HG03432 (cell line): Measurements from ENCODE around the gene VAV1.

Experiments
- ATAC-seq: cut with Tn5 transposase; IDR thresholded peaks from one replicate; pipeline ENCODE4 v1.9.1; 2021; ENCODE audit warnings: mild to moderate bottlenecking, moderate library complexity; ENCODE audit not compliant: unreplicated experiment

VAV1 gene

DNA sequence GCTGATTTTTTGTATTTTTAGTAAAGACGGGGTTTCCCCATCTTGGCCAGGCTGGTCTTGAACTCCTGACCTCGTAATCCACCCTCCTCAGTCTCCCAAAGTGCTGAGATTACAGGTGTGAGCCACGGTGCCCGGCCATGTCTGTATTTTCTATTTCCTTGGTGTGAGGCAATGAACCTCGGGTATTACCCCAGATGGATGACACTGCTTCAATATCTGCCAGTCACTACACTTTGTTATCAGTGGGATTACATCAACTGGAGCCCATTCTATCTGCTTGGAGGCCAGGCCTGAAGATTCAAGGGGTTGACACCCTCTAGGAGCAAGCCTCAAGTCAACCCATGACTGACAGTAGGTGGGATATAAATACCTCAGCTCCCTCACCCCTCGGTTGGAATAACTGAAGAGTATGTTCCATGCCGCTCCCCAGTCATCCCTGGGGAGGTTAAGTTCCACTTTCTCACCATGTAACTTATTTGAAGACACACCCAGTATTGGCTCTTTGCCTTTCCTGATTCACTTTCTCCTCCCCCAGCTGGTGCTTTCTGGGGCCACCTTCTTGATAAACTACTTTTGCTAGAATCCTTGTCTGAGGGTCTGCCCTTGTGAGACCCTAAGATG is 113.9 kb downstream of the VAV1 start:
- ATAC-seq: no peak

DNA sequence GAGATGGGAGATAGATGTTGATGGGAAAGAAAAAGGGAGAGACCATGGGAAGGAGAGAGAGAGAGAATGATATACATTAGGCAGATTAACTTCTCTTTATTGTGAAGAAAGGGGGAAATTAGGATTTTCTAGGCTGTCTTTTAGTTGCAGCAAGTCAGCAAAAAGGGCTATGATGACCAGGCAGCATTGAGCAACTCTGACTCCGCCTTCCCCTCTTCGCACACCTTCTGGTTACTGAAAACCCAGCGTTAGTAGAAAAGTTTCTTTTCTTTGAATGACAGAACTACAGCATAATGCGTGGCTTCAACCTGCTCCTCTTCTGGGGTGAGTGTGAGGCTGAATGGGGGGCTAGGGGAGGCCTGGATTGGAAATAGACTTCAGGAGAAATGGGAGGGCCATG is 114.8 kb downstream of the VAV1 start, which contains the start of gene ADGRE1:
TSS of gene ADGRE1 (plus strand) at position 264 of the 400 bp plus-strand sequence. CDS start at position 294, 30 bp downstream.
- ATAC-seq: no peak

DNA sequence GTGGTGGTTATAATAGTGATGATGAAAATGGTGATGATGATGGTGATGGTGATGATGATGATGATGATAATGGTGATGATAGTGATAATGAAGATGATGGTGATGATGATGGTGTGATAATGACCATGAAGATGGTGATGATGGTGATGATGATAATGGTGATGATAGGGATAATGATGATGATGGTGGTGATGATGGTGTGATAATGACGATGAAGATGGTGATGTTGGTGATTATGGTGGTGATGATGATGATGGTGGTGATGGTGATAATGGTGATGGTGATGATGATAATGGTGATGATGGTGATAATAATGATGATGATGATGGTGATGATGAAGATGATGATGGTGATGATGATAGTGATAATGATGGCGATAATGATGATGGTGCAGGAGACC is 116.5 kb downstream of the VAV1 start:
- no peak for ATAC-seq

DNA sequence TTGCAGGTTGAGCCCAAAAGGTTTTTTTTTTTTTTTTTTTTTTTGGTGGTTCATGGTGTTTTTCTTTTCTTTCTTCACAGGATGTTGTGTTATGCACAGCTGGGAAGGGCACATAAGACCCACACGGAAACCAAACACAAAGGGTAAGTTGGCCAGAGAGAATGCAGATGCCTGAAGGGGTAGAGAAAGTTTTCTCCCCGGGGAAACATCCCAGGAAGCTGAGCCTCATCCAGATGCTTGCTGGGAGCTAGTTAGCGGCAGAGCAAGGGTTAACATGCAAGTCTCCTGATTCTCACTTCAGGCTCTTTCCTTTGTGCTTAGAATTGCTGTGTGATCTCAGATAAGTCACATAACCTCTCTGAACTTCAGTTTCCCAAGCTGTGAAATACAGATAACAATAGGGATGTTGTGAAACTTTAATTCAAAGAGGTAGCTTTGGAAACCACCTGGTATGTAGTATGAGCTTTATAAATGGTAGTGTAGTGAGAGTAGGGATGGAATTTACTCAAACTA is 117.9 kb downstream of the VAV1 start:
- ATAC-seq: no peak

DNA sequence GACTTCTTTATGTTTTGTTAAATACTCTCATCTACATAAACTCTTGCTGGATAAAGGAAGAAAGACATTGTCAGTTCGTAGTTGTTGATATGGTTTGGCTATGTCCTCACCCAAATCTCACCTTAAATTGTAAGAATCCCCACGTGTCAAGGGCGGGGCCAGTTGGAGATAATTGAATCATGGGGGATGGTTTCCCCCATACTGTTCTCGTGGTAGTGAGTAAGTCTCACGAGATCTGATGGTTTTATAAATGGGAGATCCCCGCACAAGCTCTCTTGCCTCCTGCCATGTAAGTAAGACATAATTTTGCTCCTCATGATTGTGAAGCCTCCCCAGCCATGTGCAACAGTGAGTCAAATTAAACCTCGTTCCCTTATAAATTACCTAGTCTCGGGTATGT is 118.4 kb downstream of the VAV1 start:
- ATAC-seq: no peak

DNA sequence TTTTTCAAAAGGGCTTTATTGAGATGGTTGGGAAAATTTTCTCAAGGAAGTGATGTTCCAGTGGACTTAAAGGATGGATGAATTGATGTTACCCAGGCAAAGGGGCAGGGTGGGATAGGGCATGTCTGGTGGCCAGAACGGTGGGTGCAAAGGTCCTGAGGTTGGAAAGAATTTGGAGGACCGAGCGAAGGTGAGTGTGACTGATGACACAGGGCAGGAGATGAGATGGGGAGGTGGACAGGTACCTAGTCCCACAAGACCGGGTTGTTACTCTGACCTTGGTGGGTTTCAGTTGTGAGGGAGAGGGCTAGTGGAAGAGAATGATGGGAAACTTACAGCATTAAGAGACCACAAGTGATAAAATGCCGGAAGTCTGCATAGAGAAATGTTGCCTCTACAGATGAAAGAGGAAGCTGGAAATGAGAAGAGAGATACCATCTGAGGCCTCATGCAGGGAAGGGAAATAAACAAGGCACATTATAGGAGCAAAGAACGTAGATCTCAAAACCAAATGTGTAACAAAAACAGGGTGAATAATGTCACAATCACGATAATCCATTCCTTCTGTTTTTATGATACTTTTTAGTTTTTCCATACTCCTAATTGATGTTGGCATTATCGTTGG is 119.4 kb downstream of the VAV1 start:
- no peak for ATAC-seq

DNA sequence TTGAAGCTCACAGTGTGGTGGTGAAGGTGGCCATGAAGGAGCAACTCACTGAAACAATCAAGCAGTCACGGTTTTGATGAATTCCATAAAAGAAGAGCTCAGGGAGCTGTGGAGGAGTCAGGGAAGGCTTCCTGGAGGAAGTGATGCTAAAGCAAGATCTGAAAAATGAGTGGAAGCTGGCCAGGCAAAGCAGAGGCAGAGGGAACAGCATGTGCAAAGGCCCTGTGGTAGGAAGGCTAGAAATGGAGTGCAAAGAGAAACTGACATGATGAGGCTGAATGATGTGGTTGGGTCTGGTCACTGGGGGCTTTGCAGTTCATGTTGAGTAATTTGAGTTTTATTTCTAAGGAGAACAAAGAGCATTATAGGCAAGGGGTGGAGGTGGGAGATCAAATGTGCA is 121.8 kb downstream of the VAV1 start:
- no peak for ATAC-seq

DNA sequence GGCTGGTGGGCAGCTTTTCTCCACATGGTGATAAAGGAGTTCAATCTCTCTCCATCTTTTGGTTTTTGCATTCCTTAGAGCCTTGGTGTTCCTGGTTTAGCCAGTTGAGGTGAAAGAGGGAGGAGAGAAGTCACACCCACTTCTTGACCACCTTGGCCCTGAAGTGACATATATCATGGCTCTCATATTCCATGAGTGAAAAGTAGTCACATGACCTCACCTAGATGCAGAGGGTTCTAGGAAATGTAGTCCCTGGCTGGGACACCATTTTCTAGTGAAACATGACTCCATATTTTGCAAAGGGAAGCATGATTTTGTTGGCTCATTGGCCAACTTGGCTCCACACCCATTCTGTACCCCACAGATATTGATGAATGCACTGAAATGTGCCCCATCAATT is 130.9 kb downstream of the VAV1 start:
- ATAC-seq: no peak

DNA sequence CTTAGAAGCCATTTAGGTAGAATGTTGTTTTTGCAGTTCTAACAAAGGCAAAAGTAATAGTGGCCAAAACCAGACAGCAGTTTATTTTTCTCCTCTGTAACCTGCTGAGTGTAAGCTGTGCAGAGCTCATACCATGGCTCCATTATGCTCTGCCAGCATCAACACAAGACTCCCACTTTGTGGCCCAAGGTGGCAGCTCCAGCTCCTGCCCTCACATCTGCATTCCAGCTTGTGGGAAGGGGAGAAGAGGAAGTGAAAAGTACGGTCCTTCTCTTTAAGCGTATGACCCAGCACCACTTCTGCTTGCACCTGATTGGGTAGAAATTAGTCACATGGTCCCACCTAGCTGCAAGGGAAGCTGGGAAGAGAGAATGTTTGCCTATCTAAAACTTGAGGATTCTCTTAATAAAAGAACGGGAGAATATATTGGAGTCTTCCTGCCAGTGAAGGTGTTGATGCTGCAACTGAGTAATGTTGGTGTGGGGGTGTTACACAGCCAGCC is 134.1 kb downstream of the VAV1 start:
- no peak for ATAC-seq
